H9 (cell line): ENCODE data around the gene WFIKKN1. TPM values are rescaled to one million over a fixed set of nuclear protein-coding genes. Genes with fewer than 3 reads are reported as not detected.

Source experiments
- DNase-seq: peaks from one replicate; pipeline ENCODE4 v3.0.0-alpha.2; 2017
- H2AFZ ChIP-seq: one replicate; pipeline ENCODE4 v1.6.1; 2013; ENCODE audit warnings: mild to moderate bottlenecking, low read length, control low read depth, moderate library complexity
- H2AK5ac ChIP-seq: 2 replicates; pipeline ENCODE4 v1.6.1; 2013; ENCODE audit warnings: low read length, control low read depth, mixed read lengths; ENCODE audit not compliant: insufficient read length
- H2BK120ac ChIP-seq: one replicate; pipeline ENCODE4 v1.6.1; 2013; ENCODE audit warnings: low read depth, mild to moderate bottlenecking, low read length, control low read depth, inconsistent platforms; ENCODE audit not compliant: poor library complexity, severe bottlenecking
- H2BK12ac ChIP-seq: 2 replicates; pipeline ENCODE4 v1.6.1; 2013; ENCODE audit warnings: low read length, control low read depth, mixed read lengths, low read depth; ENCODE audit not compliant: insufficient read length
- H2BK15ac ChIP-seq: 2 replicates; pipeline ENCODE4 v1.6.1; 2013; ENCODE audit warnings: low read depth, low read length, control low read depth
- H2BK20ac ChIP-seq: one replicate; pipeline ENCODE4 v1.6.1; 2013; ENCODE audit warnings: low read depth, mild to moderate bottlenecking, low read length, control low read depth, inconsistent platforms; ENCODE audit not compliant: poor library complexity, severe bottlenecking
- H2BK5ac ChIP-seq: 2 replicates; pipeline ENCODE4 v1.6.1; 2013; ENCODE audit warnings: low read length, control low read depth, mixed read lengths; ENCODE audit not compliant: insufficient read length
- H3K14ac ChIP-seq: 2 replicates; pipeline ENCODE4 v1.6.1; 2013; ENCODE audit warnings: low read length, control low read depth; ENCODE audit not compliant: insufficient read depth
- H3K18ac ChIP-seq: 2 replicates; pipeline ENCODE4 v1.6.1; 2013; ENCODE audit warnings: low read depth, mild to moderate bottlenecking, mixed read lengths, low read length, control low read depth; ENCODE audit not compliant: insufficient read length
- H3K23ac ChIP-seq: 2 replicates; pipeline ENCODE4 v1.6.1; 2013; ENCODE audit warnings: low read length, control low read depth, mixed read lengths, low read depth; ENCODE audit not compliant: insufficient read length
- H3K23me2 ChIP-seq: 2 replicates; pipeline ENCODE4 v1.6.1; 2013; ENCODE audit warnings: low read depth, mild to moderate bottlenecking, mixed read lengths, low read length, control low read depth; ENCODE audit not compliant: insufficient read length, poor library complexity, severe bottlenecking
- H3K27ac ChIP-seq: 2 replicates; pipeline ENCODE4 v1.5.1; 2013; ENCODE audit warnings: low read length, control low read depth, mixed read lengths, low read depth; ENCODE audit not compliant: insufficient read length
- H3K27me3 ChIP-seq: 2 replicates; pipeline ENCODE4 v1.6.1; 2013; ENCODE audit warnings: low read length, control low read depth, inconsistent platforms; ENCODE audit not compliant: insufficient read depth
- H3K4ac ChIP-seq: 2 replicates; pipeline ENCODE4 v1.6.1; 2013; ENCODE audit warnings: low read depth, mild to moderate bottlenecking, control low read depth, inconsistent platforms, low read length, moderate library complexity
- H3K4me1 ChIP-seq: 2 replicates; pipeline ENCODE4 v1.6.1; 2013; ENCODE audit warnings: low read length, control low read depth, inconsistent platforms; ENCODE audit not compliant: insufficient read depth
- H3K4me2 ChIP-seq: 2 replicates; pipeline ENCODE4 v1.6.1; 2013; ENCODE audit warnings: low read length, control low read depth, mixed read lengths; ENCODE audit not compliant: insufficient read length, insufficient read depth
- H3K56ac ChIP-seq: 2 replicates; pipeline ENCODE4 v1.6.1; 2013; ENCODE audit warnings: low read depth, mild to moderate bottlenecking, mixed read lengths, low read length, control low read depth; ENCODE audit not compliant: insufficient read length
- H3K79me1 ChIP-seq: 2 replicates; pipeline ENCODE4 v1.6.1; 2013; ENCODE audit warnings: low read depth, mild to moderate bottlenecking, moderate library complexity, low read length, control low read depth, inconsistent platforms; ENCODE audit not compliant: insufficient read depth, poor library complexity, severe bottlenecking
- H3K79me2 ChIP-seq: 2 replicates; pipeline ENCODE4 v1.6.1; 2013; ENCODE audit warnings: low read length, control low read depth, inconsistent platforms; ENCODE audit not compliant: insufficient read depth
- H3K9ac ChIP-seq: 2 replicates; pipeline ENCODE4 v1.6.1; 2013; ENCODE audit warnings: low read length, control low read depth, mixed read lengths; ENCODE audit not compliant: insufficient read length; ENCODE audit errors: extremely low read depth
- H3K9me3 ChIP-seq: one replicate; pipeline ENCODE4 v1.6.1; 2013; ENCODE audit warnings: low read depth, low read length, inconsistent platforms; ENCODE audit not compliant: control insufficient read depth
- H3T11ph ChIP-seq: one replicate; pipeline ENCODE4 v1.6.1; 2013; ENCODE audit warnings: mild to moderate bottlenecking, low read length, control low read depth, inconsistent platforms
- H4K20me1 ChIP-seq: one replicate; pipeline ENCODE4 v1.6.1; 2013; ENCODE audit not compliant: control insufficient read depth, insufficient read length, insufficient read depth
- H4K5ac ChIP-seq: 2 replicates; pipeline ENCODE4 v1.6.1; 2013; ENCODE audit warnings: low read depth, mild to moderate bottlenecking, mixed read lengths, low read length, control low read depth; ENCODE audit not compliant: insufficient read length
- H4K8ac ChIP-seq: replicated peaks from 2 replicates; pipeline ENCODE4 v1.6.1; 2013; ENCODE audit warnings: low read length, control low read depth, mixed read lengths, low read depth; ENCODE audit not compliant: insufficient read length
- H4K91ac ChIP-seq: 2 replicates; pipeline ENCODE4 v1.6.1; 2013; ENCODE audit warnings: low read depth, mild to moderate bottlenecking, moderate library complexity, mixed read lengths, low read length, control low read depth; ENCODE audit not compliant: insufficient read length
- H3K27ac Mint-ChIP-seq, 3 experiments: 2 replicates in 2 of 3; 3 replicates in 1 of 3; pipeline ENCODE4 v1.8.0; 2020 to 2021; ENCODE audit warnings: mixed read lengths in 3 of 3, mild to moderate bottlenecking in 1 of 3, moderate library complexity in 1 of 3
- H3K27me3 Mint-ChIP-seq: 2 replicates; pipeline ENCODE4 v1.8.0; 2021; ENCODE audit warnings: low read depth, mild to moderate bottlenecking, moderate library complexity, mixed read lengths
- H3K36me3 Mint-ChIP-seq, 3 experiments: 2 replicates in 2 of 3; 3 replicates in 1 of 3; pipeline ENCODE4 v1.8.0; 2020 to 2021; ENCODE audit warnings: low read depth in 3 of 3, mixed read lengths in 3 of 3; ENCODE audit not compliant: insufficient read depth in 1 of 3
- H3K4me1 Mint-ChIP-seq, 2 experiments: 2 replicates each; pipeline ENCODE4 v1.8.0; 2020; ENCODE audit warnings: mixed read lengths in 2 of 2
- H3K4me3 Mint-ChIP-seq, 2 experiments: 2 replicates in 1 of 2; 3 replicates in 1 of 2; pipeline ENCODE4 v1.8.0; 2020 to 2021; ENCODE audit warnings: mild to moderate bottlenecking in 2 of 2, mixed read lengths in 2 of 2, moderate library complexity in 1 of 2
- H3K9me3 Mint-ChIP-seq, 2 experiments: 2 replicates in 1 of 2; 3 replicates in 1 of 2; pipeline ENCODE4 v1.8.0; 2020; ENCODE audit warnings: mild to moderate bottlenecking in 2 of 2, mixed read lengths in 2 of 2, moderate library complexity in 1 of 2
- WGBS: extraction: QIAGEN DNeasy Blood & Tissue Kit; methylation state at CpG from one replicate; pipeline ENCODE4 v1.1.7; 2013; ENCODE audit warnings: missing lambda C conversion rate, low lambda C conversion rate, mixed read lengths; ENCODE audit not compliant: insufficient read length; ENCODE audit errors: extremely low coverage; 5-methylcytosine and 5-hydroxymethylcytosine counted together
- total RNA-seq: library from RNA; stranded (reverse); gene quantifications from 2 replicates; pipeline ENCODE4 v1.2.1, GENCODE V29; 2021
- TF ChIP-seq, protein P1 (sequence below): fragments of 200-600 bp; sonication (generic); conservative IDR thresholded peaks from 3 replicates; pipeline ENCODE4 v1.8.0; 2021; ENCODE audit warnings: antibody characterized with exemption, mild to moderate bottlenecking

WFIKKN1 gene
- total RNA-seq, 1 experiment from 2014 or later, result 8.3 TPM

DNA sequence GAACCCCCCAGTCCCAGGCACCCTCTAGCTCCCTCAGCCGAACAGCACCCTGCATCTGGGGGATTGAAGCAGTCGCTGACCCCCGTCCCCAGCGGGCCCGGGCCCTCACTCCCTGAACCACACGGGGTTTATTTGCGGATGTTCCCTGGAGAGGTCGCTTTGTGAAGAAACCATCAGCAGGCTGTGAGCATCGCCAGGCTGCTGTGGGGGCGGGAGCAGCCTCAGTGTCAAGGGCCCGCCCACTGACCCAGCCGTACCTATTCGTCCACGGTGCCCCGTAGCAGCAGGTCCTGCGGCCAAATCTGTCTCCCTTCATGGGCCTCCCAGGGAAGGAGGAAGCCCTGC, 47.3 kb upstream of the WFIKKN1 start:
- H3K9me3 ChIP-seq, result no peaks in the 10 kb centered on the region
- H3K9me3 Mint-ChIP-seq, result no peaks in the 10 kb centered on the region
- H3K23ac ChIP-seq, result no peak overlapping the region
- H3K56ac ChIP-seq, result no peak overlapping the region
- peaks cover 0 to 4% (median 4%) of the 10 kb centered on the region in 3 experiments; a peak in 3 of 7 replicates for H3K36me3 Mint-ChIP-seq
- H3K4ac ChIP-seq, result no peak overlapping the region
- H4K5ac ChIP-seq, result no peak overlapping the region
- H3K4me1 ChIP-seq, result no peaks in the 10 kb centered on the region; the same call in 1 of the 2 replicates
- H3K4me1 Mint-ChIP-seq, result peaks cover 6 to 23% of the 10 kb centered on the region in 2 experiments
- no peak overlapping the region for H3K27ac Mint-ChIP-seq
- no peak overlapping the region for H2BK15ac ChIP-seq
- no peaks in the 10 kb centered on the region for H4K20me1 ChIP-seq
- H2AFZ ChIP-seq, result no peak overlapping the region
- H3K79me1 ChIP-seq, result no peaks in the 10 kb centered on the region
- no peak overlapping the region for H3K9ac ChIP-seq
- no peak overlapping the region for H2BK20ac ChIP-seq
- TF ChIP-seq, protein P1, sequence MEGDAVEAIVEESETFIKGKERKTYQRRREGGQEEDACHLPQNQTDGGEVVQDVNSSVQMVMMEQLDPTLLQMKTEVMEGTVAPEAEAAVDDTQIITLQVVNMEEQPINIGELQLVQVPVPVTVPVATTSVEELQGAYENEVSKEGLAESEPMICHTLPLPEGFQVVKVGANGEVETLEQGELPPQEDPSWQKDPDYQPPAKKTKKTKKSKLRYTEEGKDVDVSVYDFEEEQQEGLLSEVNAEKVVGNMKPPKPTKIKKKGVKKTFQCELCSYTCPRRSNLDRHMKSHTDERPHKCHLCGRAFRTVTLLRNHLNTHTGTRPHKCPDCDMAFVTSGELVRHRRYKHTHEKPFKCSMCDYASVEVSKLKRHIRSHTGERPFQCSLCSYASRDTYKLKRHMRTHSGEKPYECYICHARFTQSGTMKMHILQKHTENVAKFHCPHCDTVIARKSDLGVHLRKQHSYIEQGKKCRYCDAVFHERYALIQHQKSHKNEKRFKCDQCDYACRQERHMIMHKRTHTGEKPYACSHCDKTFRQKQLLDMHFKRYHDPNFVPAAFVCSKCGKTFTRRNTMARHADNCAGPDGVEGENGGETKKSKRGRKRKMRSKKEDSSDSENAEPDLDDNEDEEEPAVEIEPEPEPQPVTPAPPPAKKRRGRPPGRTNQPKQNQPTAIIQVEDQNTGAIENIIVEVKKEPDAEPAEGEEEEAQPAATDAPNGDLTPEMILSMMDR, result no peak
- H3T11ph ChIP-seq, result no peak overlapping the region
- no peaks in the 10 kb centered on the region for H3K79me2 ChIP-seq
- no peak overlapping the region for H3K27ac ChIP-seq
- peaks cover 7% of the 10 kb centered on the region; the same call in 1 of the 2 replicates for H3K27me3 ChIP-seq
- DNase-seq, result peak; percentile 71
- no peak overlapping the region for H4K91ac ChIP-seq
- peaks cover 30% of the 10 kb centered on the region for H3K27me3 Mint-ChIP-seq
- H3K4me2 ChIP-seq, result peak overlapping the region; percentile 16
- H4K8ac ChIP-seq, result no peak overlapping the region
- WGBS, result no CpG with 5 or more reads among the region's 16 CpGs
- H3K4me3 Mint-ChIP-seq, result no peak overlapping the region
- H2BK5ac ChIP-seq, result no peak overlapping the region
- peaks cover 3% of the 10 kb centered on the region for H3K23me2 ChIP-seq
- no peak overlapping the region for H3K18ac ChIP-seq
- H3K14ac ChIP-seq, result no peak overlapping the region
- no peak overlapping the region for H2BK120ac ChIP-seq
- no peak overlapping the region for H2AK5ac ChIP-seq
- no peak overlapping the region for H2BK12ac ChIP-seq
